DOHH2 (cell line): ENCODE measurements around the gene ABCB1.

Experiments used
- CTCF ChIP-seq: fragments of 200-600 bp; sonication (generic); IDR thresholded peaks from one replicate; pipeline ENCODE4 v1.5.1; 2014; ENCODE audit warnings: antibody characterized with exemption, mild to moderate bottlenecking, low read depth, low read length; ENCODE audit not compliant: poor library complexity, severe bottlenecking
- EZH2phosphoT487 ChIP-seq: fragments of 200-600 bp; sonication (generic); IDR thresholded peaks from 2 replicates; pipeline ENCODE4 v1.6.1; 2017; ENCODE audit warnings: borderline replicate concordance, mild to moderate bottlenecking, antibody characterized with exemption, low read length, moderate library complexity, mixed read lengths

GRCh38 chr7:87474533-87475358, 125.9 kb downstream of the ABCB1 start:
- TF ChIP-seq CTCF (no peak), EZH2phosphoT487 (no peak)
